ENCODE measurements around the gene GLTP. TPM values are rescaled to one million over a fixed set of nuclear protein-coding genes. Genes with fewer than 3 reads are reported as not detected.
A peak's percentile ranks its signal among the peaks of the same experiment; 100 is the strongest.

The GLTP gene
- total and polyA plus RNA-seq, 2 of the 13 experiments (the other 11 are each of a cell fraction or from before 2014, with no cell fraction given): 10.7 to 12.9 TPM

DNA sequence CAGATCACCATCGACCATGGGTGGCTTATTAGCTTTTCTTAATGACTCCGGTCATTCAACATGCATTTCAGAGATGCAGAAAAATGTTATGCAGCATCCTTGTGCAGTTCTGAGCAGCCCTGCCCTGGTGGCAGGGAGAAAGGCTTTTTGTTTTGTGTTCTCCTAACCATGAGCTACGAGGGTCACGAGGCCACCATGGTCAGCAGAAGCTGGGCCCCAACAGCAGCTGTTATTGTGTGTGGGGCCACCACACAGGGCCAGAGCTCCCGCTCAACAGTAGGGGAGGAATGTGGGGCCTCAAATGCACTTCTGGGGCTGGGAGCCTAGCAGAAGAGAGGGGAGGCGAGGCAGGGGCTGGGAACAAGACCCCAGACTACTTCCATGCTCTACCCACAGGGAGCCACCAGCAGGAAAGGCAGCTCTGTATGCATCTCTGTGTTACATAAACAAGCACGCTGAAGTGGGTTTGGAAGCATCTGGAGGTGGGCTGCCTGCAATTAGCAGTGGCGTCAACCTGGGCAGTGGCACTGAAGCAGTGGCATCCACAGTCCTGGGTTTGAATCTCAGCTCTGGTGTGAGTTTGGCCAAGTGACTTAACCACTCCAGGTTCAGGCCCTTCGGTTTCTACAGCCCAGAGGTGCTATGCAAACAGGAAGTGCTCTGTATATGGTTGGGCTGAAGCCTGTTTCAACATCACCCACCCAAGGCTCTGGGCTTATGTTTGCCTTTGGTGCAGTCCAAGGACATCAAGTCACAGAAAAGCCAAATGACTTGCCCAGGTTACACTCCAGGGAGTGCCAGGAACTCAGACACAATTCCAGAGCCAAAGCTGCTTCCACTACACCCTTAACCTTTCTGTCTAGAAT lies 16.3 kb downstream of the GLTP start (continued):
- TF ChIP-seq HNF4G (IDR thresholded peaks at IDR 0.05; ENCODE audit: borderline replicate concordance, low read depth, low read length) (peak; percentile 57; the same call in 1 of the 2 replicates), HNF4G (CRISPR knock-in tag; IDR thresholded peaks at IDR 0.05; ENCODE audit: borderline replicate concordance, low read depth) (no peak), SMAD9 (CRISPR knock-in tag; IDR thresholded peaks at IDR 0.05) (no peak), MXD4 (CRISPR knock-in tag; IDR thresholded peaks at IDR 0.05) (no peak; the same call in 1 of the 2 replicates), ZSCAN29 (CRISPR knock-in tag; conservative IDR thresholded peaks at IDR 0.05) (peak; percentile 89; the same call in 1 of the 2 replicates), ZNF274 (CRISPR knock-in tag; IDR thresholded peaks at IDR 0.05) (peak; percentile 60; the same call in 1 of the 2 replicates), TSC22D2 (CRISPR knock-in tag; IDR thresholded peaks at IDR 0.05; ENCODE audit: borderline replicate concordance) (peak; percentile 39; the same call in 1 of the 2 replicates), MED1 (CRISPR knock-in tag; IDR thresholded peaks at IDR 0.05) (peak; percentile 90), NFRKB (IDR thresholded peaks at IDR 0.05) (no peak), FIP1L1 (IDR thresholded peaks at IDR 0.05; ENCODE audit: borderline replicate concordance, insufficient read depth, low read depth, low read length) (no peak), ETV5 (CRISPR knock-in tag; IDR thresholded peaks at IDR 0.05; ENCODE audit: borderline replicate concordance) (peak; percentile 99), FOSL2 (CRISPR knock-in tag; IDR thresholded peaks at IDR 0.05) (peak; percentile 72), ZNF225 (CRISPR knock-in tag; IDR thresholded peaks at IDR 0.05) (peak; percentile 76), CREM (IDR thresholded peaks at IDR 0.05) (peak; percentile 61), CREM (CRISPR knock-in tag; IDR thresholded peaks at IDR 0.05) (no peak), NR2C2 (CRISPR knock-in tag; IDR thresholded peaks at IDR 0.05; ENCODE audit: borderline replicate concordance) (peak; percentile 72), IRX3 (CRISPR knock-in tag; IDR thresholded peaks at IDR 0.05; ENCODE audit: borderline replicate concordance, low read depth) (no peak), PHF5A (CRISPR knock-in tag; IDR thresholded peaks at IDR 0.05; ENCODE audit: low read depth, unreplicated experiment) (no peak), ZSCAN30 (CRISPR knock-in tag; IDR thresholded peaks at IDR 0.05) (no peak)
- TF ChIP-seq, protein P1, sequence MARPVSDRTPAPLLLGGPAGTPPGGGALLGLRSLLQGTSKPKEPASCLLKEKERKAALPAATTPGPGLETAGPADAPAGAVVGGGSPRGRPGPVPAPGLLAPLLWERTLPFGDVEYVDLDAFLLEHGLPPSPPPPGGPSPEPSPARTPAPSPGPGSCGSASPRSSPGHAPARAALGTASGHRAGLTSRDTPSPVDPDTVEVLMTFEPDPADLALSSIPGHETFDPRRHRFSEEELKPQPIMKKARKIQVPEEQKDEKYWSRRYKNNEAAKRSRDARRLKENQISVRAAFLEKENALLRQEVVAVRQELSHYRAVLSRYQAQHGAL (CRISPR knock-in tag; IDR thresholded peaks at IDR 0.05; ENCODE audit: not compliant biosample characterization): no peak
- TF ChIP-seq, protein P2, sequence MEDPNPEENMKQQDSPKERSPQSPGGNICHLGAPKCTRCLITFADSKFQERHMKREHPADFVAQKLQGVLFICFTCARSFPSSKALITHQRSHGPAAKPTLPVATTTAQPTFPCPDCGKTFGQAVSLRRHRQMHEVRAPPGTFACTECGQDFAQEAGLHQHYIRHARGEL (CRISPR knock-in tag; IDR thresholded peaks at IDR 0.05): no peak
- TF ChIP-seq, protein P3, sequence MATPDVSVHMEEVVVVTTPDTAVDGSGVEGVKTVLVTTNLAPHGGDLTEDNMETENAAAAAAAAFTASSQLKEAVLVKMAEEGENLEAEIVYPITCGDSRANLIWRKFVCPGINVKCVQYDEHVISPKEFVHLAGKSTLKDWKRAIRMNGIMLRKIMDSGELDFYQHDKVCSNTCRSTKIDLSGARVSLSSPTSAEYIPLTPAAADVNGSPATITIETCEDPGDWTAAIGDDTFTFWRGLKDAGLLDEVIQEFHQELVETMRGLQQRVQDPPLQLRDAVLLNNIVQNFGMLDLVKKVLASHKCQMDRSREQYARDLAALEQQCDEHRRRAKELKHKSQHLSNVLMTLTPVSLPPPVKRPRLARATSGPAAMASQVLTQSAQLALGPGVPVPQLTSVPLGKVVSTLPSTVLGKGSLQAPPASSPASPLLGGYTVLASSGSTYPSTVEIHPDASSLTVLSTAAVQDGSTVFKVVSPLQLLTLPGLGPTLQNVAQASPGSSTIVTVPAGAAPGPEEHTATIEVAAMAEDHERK (CRISPR knock-in tag; IDR thresholded peaks at IDR 0.05; ENCODE audit: low read depth): no peak
- TF ChIP-seq, protein P4, sequence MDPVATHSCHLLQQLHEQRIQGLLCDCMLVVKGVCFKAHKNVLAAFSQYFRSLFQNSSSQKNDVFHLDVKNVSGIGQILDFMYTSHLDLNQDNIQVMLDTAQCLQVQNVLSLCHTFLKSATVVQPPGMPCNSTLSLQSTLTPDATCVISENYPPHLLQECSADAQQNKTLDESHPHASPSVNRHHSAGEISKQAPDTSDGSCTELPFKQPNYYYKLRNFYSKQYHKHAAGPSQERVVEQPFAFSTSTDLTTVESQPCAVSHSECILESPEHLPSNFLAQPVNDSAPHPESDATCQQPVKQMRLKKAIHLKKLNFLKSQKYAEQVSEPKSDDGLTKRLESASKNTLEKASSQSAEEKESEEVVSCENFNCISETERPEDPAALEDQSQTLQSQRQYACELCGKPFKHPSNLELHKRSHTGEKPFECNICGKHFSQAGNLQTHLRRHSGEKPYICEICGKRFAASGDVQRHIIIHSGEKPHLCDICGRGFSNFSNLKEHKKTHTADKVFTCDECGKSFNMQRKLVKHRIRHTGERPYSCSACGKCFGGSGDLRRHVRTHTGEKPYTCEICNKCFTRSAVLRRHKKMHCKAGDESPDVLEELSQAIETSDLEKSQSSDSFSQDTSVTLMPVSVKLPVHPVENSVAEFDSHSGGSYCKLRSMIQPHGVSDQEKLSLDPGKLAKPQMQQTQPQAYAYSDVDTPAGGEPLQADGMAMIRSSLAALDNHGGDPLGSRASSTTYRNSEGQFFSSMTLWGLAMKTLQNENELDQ (CRISPR knock-in tag; IDR thresholded peaks at IDR 0.05; ENCODE audit: borderline replicate concordance): no peak
